Effector CD8-positive, alpha-beta T cell (primary cell): Measurements from ENCODE around the gene AKAP13.

Source experiments
- DNase-seq: peaks from one replicate; lab custom pipeline; 2025; lab: John Stamatoyannopoulos, UW

Gene AKAP13

GRCh38 chr15:85622221-85622831 lies 241.9 kb downstream of the AKAP13 start:
- no peak for DNase-seq

- no peak for DNase-seq
Observed at GRCh38 chr15:85623315-85624049, 243.1 kb downstream of the AKAP13 start.

- DNase-seq: no peak
Observed at GRCh38 chr15:85624291-85624801, 243.9 kb downstream of the AKAP13 start.

DNA sequence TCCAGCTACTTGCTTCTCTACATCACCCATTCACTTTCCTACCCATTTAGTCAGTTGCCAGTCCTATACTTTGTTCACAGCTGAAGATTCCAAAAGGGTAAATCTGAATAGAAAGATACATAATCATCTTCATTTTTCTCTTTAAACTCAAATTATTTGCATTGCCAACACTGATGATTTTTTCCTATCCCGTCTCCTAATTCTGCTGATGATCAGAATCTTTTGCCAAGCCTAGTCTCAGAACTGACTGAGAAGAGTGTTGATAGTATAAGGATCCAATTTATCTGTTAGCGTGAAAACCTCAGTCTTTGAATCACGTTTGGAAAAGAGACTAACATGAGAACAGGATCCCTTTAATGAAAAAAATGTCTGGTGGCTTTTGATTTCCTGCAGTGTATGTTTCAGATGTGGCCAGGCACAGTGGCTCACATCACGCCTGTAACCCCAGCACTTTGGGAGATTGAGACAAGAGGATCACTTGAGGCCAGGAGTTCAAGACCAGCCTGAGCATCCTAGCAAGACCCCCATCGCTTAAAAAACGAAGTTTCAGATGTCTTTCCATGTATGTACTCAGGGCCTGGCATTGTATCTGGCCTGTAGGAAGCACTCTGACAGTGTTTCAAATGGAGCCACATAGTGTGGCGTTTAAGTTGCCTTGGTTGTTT lies 244.9 kb downstream of the AKAP13 start:
- DNase-seq: no peak

DNA sequence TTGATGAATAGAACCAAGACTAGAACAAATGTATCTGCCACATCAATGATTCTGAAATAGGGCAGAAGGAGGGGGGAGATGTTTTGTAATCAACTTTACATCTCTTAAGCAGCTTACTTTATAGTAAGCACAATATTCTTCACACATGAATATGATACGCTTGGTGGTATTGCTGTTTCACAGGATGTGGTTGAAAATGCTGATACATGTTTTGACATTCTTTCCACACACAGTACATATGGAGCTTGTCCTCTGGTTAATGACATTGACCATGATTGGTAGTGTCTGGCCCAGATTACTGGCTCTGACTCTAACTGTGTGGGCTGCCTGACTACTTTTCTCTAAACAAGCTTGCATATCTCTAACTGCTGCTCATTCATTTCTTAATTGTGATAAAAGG lies 245.5 kb downstream of the AKAP13 start:
- no peak for DNase-seq

- no peak for DNase-seq
Observed at GRCh38 chr15:85627213-85627935, 247.0 kb downstream of the AKAP13 start.

DNA sequence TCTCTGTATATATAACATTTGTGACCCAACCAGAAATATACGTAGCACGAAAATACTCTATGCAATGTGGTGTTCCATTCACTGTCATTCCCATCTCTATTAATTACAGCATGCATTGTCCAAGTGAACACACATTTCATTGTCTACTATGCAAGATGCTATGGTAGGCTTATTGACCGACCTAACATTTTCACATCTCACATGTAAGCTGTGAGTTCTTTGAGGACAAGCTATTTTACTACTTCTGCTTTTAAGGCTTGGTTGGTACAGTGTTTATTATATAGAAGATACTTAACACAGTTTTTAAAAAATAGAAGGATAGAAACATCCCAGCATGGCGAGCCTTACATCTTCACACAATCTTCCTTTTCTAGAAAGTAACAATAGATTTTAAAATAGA lies 249.9 kb downstream of the AKAP13 start:
- no peak for DNase-seq

DNA sequence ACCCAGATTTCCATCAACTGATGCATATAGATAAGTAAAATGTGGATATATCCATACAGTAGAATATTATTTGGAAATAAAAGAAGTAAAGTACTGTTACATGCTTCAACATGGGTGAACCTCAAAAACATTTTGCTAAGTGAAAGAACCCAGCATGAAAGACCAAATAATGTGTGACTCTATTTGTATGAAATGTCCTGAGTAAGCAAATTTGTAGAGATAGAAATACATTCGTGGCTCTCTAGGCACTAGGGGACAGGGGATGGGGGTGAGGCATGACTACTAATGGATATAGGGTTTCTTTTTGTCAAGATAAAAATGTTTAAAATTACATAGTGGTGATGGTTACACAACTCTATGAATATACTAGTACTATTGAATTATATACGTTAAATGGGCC lies 250.6 kb downstream of the AKAP13 start:
- DNase-seq: no peak

DNA sequence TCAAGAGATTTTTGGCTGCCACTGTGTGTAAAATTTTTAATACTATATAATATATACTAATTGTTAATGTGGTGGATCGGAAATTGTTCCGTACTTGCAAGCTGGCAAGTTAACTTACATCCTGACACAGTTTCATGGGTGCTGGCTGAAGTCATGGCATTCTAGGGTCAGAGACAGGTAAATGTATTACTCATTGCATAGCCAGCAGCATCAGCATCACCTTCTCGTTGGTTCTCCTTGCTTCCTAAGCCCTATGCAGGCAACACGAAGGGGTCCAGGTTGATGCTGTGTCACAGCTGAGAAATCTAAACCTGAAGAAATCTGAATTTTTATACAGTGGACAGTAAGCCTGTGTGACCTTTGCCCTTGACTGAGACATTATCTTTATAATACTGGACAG lies 251.6 kb downstream of the AKAP13 start:
- no peak for DNase-seq

- DNase-seq: no peak
Observed at GRCh38 chr15:85633859-85634258, 253.5 kb downstream of the AKAP13 start.

- DNase-seq: no peak
Observed at GRCh38 chr15:85636351-85636750, 255.9 kb downstream of the AKAP13 start.

DNA sequence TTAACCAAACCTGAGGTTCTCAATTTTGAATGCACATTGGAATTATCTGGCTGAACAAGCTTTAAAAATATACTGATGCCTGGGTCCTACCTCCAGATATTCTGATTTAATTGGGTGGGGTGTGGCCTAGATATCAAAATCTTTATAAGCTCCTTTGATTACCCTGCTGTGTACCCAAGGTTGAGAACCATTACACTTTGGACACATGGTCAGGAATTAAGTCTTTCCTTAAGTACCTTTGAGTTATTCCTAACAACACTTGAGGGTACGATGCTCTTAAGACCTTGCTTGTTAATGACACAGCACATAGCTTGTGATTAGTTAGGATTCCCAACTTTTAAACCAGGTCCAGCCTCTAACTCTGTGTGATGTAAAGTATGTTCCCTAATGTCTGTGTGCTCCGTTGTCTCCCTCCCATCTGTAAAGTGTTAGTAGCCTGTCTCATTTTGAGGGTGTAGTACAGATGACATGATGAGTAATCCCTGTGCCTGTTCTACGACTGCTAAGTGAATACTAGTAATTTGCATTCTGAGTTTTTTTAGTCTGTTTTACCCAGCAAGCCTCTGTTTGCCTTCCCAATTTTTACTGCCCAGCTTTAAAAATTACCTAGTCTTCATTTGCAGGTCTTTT lies 259.5 kb downstream of the AKAP13 start:
- no peak for DNase-seq

GRCh38 chr15:85642065-85642692 lies 261.8 kb downstream of the AKAP13 start:
- no peak for DNase-seq

- DNase-seq: no peak
Observed at GRCh38 chr15:85642693-85643066, 262.3 kb downstream of the AKAP13 start.

- no peak for DNase-seq
Observed at GRCh38 chr15:85646538-85647091, 266.2 kb downstream of the AKAP13 start.

DNA sequence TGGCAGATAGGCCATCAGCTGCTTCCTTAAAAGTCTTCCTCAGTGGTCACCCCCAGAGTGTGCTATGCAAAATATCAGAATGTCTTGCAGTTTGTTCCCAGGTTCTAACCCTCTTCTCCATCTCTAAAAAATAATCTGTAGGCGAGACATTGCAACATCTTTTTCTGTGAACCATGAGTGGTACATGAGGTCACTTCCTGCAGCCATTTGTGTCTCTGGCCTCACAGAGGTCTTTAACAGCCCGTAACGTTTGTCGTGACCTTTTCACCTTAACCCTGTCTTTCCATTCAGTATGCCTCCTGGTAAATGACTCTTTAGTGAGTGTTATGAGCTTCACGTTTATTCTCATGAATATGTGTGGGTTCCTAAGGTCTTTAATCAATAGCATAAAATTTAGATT lies 269.0 kb downstream of the AKAP13 start:
- no peak for DNase-seq

- DNase-seq: no peak
Observed at GRCh38 chr15:85651548-85651947, 271.1 kb downstream of the AKAP13 start.

GRCh38 chr15:85652457-85652856 lies 272.1 kb downstream of the AKAP13 start:
- no peak for DNase-seq

- no peak for DNase-seq
Observed at GRCh38 chr15:85657132-85657531, 276.7 kb downstream of the AKAP13 start.

DNA sequence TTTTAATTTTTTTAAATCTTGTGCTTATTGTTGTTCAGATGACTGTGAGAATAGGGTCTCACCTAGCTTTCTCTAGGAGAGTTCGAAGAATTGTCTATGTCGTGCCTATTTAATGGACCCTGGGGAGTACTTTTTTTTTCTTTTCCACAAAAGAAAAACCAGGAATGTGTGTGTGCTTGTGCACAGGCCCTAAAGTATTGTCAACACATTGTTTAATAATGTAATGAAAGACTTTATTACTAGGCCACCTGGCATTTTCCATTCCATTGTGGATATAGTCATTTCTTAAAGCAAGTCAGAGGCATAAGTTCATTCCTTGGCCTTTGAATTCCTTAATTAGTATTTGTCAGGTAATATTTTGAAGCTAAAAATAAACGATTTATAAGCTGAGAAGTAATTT lies 278.4 kb downstream of the AKAP13 start:
- no peak for DNase-seq

DNA sequence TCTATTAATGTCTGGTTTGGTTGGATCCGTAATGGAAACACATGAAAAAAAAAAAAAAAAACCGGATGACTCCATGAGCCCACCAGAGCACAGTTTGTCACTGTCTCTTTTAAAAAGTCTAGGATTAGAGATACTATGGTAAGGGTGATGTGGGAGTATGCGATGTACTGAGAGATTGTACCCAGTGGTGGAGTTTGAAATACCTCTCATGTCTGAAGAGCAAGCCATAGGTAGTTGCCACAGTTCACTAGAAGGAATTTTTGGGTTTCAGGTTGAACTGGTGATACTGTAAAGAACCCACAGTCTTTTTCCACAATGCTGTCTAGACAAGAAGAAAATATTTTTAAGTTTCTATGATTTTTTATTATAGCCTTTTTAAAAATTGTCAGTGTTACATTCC lies 281.5 kb downstream of the AKAP13 start:
- no peak for DNase-seq
